Mucosa of rectum (tissue), 2 donors: ENCODE data around the gene CYP3A7.
"Not testable (repeated sequence)": the region's sequence is repeated elsewhere in the genome, so short reads cannot be mapped to it uniquely, and the experiment has no call there.

Experiments
- H3K27ac ChIP-seq, 2 donors: one replicate each; pipeline ENCODE4 v1.7.0; 2013; ENCODE audit warnings: inconsistent platforms in 2 of 2, low read depth in 2 of 2, low read length in 2 of 2
- H3K27me3 ChIP-seq, 2 donors: one replicate each; pipeline ENCODE4 v1.7.0; 2013; ENCODE audit warnings: low read length in 2 of 2; ENCODE audit not compliant: control insufficient read depth in 2 of 2, insufficient read depth in 2 of 2
- H3K36me3 ChIP-seq, 2 donors: one replicate each; pipeline ENCODE4 v1.7.0; 2013; ENCODE audit warnings: low read length in 2 of 2; ENCODE audit not compliant: control insufficient read depth in 2 of 2, insufficient read depth in 2 of 2
- H3K4me1 ChIP-seq, 2 donors: one replicate each; pipeline ENCODE4 v1.7.0; 2013; ENCODE audit warnings: low read length in 2 of 2, mild to moderate bottlenecking in 1 of 2; ENCODE audit not compliant: control insufficient read depth in 2 of 2, insufficient read depth in 2 of 2
- H3K4me3 ChIP-seq, 2 donors: one replicate each; pipeline ENCODE4 v1.7.0; 2013; ENCODE audit warnings: low read length in 2 of 2
- H3K9ac ChIP-seq, 2 donors: one replicate each; pipeline ENCODE4 v1.7.0; 2013; ENCODE audit warnings: low read length in 2 of 2, low read depth in 1 of 2, mild to moderate bottlenecking in 1 of 2
- H3K9me3 ChIP-seq, 2 donors: one replicate each; pipeline ENCODE4 v1.7.0; 2013; ENCODE audit warnings: low read length in 2 of 2; ENCODE audit not compliant: control insufficient read depth in 2 of 2
- donor health status: healthy.
- donor health status: Normal muscosa, but diverticular disease.

The CYP3A7 gene

GRCh38 chr7:99734987-99735386 lies at the start of gene CYP3A7:
TSS of gene CYP3A7 (minus strand) at chr7:99735196. CDS start at chr7:99735093, 103 bp downstream.
- Histone ChIP-seq H3K9ac (no peak within 1 kb of the TSS), H3K9me3 (no peaks in the 10 kb centered on the region), H3K4me1 (no peaks in the 10 kb centered on the region), H3K27ac (no peak within 1 kb of the TSS), H3K4me3 (no peak within 1 kb of the TSS), H3K27me3 (no peaks in the 10 kb centered on the region), H3K36me3 (no peaks in the 10 kb centered on the region)

- no peaks in the 10 kb centered on the region for H3K4me1 ChIP-seq
- H3K36me3 ChIP-seq, result no peaks in the 10 kb centered on the region
- no peak within 1 kb of the TSS for H3K4me3 ChIP-seq
- H3K27me3 ChIP-seq, result no peaks in the 10 kb centered on the region
- H3K9ac ChIP-seq, result no peak within 1 kb of the TSS
- no peak within 1 kb of the TSS for H3K27ac ChIP-seq
- H3K9me3 ChIP-seq, result no peaks in the 10 kb centered on the region
These were observed 49.0 kb upstream of the CYP3A7 start, which contains the start of gene CYP3A4 for GRCh38 chr7:99784007-99784406. TSS of gene CYP3A4 (minus strand) at chr7:99784184. CDS start at chr7:99784081, 103 bp downstream.

DNA sequence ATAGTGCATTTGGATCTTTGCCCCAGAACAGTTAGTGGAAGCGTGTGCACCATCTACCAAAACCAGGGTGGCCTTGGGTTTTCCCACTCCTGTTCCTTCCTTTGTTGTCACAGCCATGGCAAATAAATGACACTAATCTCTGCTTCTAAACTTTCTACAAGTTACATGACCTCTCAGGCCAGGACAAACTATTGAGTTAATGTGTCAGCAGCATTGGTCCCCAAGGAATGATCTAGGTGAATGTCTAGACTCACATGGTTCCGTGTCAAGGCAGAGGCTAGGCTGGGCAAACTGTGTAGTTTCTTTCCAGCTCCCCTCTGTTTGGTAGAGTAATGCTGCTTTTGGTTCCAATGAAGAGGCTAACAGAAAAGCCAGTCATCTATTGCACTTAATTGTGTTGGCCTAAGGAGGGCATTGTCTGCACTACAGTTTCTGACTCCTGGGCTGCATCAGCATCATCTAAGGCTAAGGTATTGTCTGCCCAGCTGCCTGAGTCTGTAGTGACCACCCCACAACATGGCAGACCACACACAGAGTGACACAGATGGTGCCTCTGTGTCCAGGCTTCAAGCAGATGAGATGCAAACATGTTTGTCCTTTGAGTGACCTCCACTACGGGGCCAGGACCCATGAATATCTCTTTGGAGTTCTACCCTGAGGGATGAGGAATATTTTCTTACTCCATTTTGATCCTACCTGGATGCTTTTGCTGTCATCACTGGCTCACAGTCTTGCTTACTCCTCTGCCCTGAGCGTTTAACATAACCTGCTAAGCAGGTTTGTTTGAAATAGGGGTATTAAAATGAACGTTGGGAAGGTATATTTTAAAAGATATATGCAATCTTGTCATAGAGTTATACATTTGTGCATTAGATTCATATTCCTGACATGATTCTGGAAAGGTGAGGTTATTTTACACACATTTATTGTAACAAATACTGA lies 47.3 kb upstream of the CYP3A7 start:
- no peaks in the 10 kb centered on the region for H3K4me1 ChIP-seq
- no peaks in the 10 kb centered on the region for H3K36me3 ChIP-seq
- no peak overlapping the region for H3K4me3 ChIP-seq
- H3K9ac ChIP-seq, result no peak overlapping the region
- H3K9me3 ChIP-seq, result no peaks in the 10 kb centered on the region
- no peaks in the 10 kb centered on the region for H3K27me3 ChIP-seq
- no peak overlapping the region for H3K27ac ChIP-seq

DNA sequence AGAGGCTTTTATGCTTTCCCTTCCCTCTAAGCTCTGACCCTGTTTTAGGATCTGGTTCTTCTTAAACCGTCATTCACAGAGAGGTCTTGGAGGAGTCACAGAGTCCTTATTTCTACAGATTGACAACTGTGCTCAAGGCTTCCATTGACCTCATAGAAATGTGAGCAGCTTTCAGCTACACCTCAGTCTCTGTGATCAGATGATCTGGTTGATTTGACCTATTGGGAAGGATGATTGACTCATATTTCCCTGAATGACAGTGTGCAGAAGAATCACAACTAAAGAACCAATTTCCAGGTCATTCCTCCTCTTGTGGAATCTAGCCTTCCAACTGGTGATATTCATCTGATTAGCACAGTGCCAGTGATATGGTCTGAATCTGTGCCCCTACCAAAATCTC lies 45.6 kb upstream of the CYP3A7 start:
- Histone ChIP-seq H3K36me3 (no peaks in the 10 kb centered on the region), H3K9me3 (no peaks in the 10 kb centered on the region), H3K27me3 (no peaks in the 10 kb centered on the region), H3K27ac (no peak overlapping the region), H3K4me1 (no peaks in the 10 kb centered on the region), H3K9ac (no peak overlapping the region), H3K4me3 (no peak overlapping the region)

GRCh38 chr7:99779949-99780348 lies 45.0 kb upstream of the CYP3A7 start:
- H3K27ac ChIP-seq, result no peak overlapping the region
- H3K27me3 ChIP-seq, result no peaks in the 10 kb centered on the region
- no peaks in the 10 kb centered on the region for H3K9me3 ChIP-seq
- H3K4me1 ChIP-seq, result no peaks in the 10 kb centered on the region
- H3K36me3 ChIP-seq, result no peaks in the 10 kb centered on the region
- H3K9ac ChIP-seq, result no peak overlapping the region
- no peak overlapping the region for H3K4me3 ChIP-seq

DNA sequence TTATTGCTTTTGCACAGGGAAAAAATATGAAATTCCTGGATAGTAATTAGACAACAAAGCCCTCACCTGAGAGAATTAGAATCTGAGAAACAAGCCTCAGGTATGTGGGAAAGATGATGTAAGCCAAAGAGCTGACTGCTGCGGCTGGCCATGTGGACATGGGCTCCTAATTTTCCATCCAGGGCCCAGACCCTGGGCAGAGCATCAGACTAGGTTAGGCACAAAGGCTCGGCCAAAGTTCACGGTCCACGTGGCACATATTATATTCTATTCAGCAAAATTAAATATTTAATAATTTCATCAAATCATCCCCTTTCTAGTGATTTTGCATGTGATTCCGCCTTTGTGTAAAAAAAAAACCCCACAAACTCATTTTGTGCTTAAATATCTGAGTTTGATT lies 43.9 kb upstream of the CYP3A7 start:
- H3K36me3 ChIP-seq, result no peaks in the 10 kb centered on the region
- H3K27ac ChIP-seq, result no peak overlapping the region
- no peak overlapping the region for H3K4me3 ChIP-seq
- H3K9me3 ChIP-seq, result no peaks in the 10 kb centered on the region
- H3K4me1 ChIP-seq, result no peaks in the 10 kb centered on the region
- no peaks in the 10 kb centered on the region for H3K27me3 ChIP-seq
- no peak overlapping the region for H3K9ac ChIP-seq

GRCh38 chr7:99773395-99773794 lies 38.4 kb upstream of the CYP3A7 start:
- peak overlapping the region; percentile 77 to 79 for H3K27ac ChIP-seq
- H3K9me3 ChIP-seq, H3K4me1 ChIP-seq, H3K9ac ChIP-seq, H3K27me3 ChIP-seq, H3K36me3 ChIP-seq, H3K4me3 ChIP-seq: not testable (repeated sequence)

GRCh38 chr7:99772565-99772964 lies 37.6 kb upstream of the CYP3A7 start:
- no peaks in the 10 kb centered on the region for H3K36me3 ChIP-seq
- H3K9me3 ChIP-seq, result peaks cover 0 to 1% of the 10 kb centered on the region in 2 donors
- H3K9ac ChIP-seq, result no peak overlapping the region
- peak overlapping the region; percentile 77 to 79 for H3K27ac ChIP-seq
- H3K27me3 ChIP-seq, result no peaks in the 10 kb centered on the region
- H3K4me1 ChIP-seq, result peaks cover 6 to 8% of the 10 kb centered on the region in 2 donors
- no peak overlapping the region for H3K4me3 ChIP-seq

GRCh38 chr7:99769494-99769893 lies 34.5 kb upstream of the CYP3A7 start:
- H3K36me3 ChIP-seq, H3K27ac ChIP-seq, H3K4me1 ChIP-seq, H3K9me3 ChIP-seq, H3K4me3 ChIP-seq, H3K9ac ChIP-seq, H3K27me3 ChIP-seq: not testable (repeated sequence)

DNA sequence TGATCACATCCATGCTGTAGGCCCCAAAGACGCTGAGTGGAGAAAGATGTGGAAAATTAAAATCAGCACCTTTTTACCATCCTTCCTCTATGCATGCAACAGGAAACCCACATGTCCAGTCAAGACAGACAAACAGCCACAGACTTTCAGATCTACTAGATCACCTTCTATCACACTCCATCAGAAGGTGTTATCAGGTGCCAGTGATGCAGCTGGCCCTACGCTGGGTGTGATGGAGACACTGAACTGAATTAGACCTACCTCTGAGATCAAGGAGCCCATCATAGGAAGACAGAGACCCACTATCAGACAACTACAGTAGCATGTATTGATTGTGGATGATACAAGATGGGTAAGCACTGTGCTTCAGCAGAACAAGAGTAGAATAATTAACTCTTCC lies 33.5 kb upstream of the CYP3A7 start:
- H3K36me3 ChIP-seq, result no peaks in the 10 kb centered on the region
- H3K27ac ChIP-seq, result no peak overlapping the region
- H3K9ac ChIP-seq, result no peak overlapping the region
- H3K9me3 ChIP-seq, result peaks cover 0 to 1% of the 10 kb centered on the region in 2 donors
- no peak overlapping the region for H3K4me3 ChIP-seq
- no peaks in the 10 kb centered on the region for H3K27me3 ChIP-seq
- peaks cover 6 to 8% of the 10 kb centered on the region in 2 donors for H3K4me1 ChIP-seq
